CD4-positive, alpha-beta T cell treated with Interleukin-6 at 100 ng/mL for 8 hours (primary cell): ENCODE results near the gene ERAP2.
"Not testable (repeated sequence)": the region's sequence is repeated elsewhere in the genome, so short reads cannot be mapped to it uniquely, and the experiment has no call there.

Experiments used
- DNase-seq: peaks from one replicate; pipeline ENCODE4 v3.0.0-alpha.2; 2020; ENCODE audit warnings: mixed read lengths, low spot score

Gene ERAP2

GRCh38 chr5:96863114-96863513 is 13.2 kb upstream of the ERAP2 start:
- DNase-seq = no peak

GRCh38 chr5:96863949-96864584 is 12.2 kb upstream of the ERAP2 start:
- DNase-seq = no peak

DNA sequence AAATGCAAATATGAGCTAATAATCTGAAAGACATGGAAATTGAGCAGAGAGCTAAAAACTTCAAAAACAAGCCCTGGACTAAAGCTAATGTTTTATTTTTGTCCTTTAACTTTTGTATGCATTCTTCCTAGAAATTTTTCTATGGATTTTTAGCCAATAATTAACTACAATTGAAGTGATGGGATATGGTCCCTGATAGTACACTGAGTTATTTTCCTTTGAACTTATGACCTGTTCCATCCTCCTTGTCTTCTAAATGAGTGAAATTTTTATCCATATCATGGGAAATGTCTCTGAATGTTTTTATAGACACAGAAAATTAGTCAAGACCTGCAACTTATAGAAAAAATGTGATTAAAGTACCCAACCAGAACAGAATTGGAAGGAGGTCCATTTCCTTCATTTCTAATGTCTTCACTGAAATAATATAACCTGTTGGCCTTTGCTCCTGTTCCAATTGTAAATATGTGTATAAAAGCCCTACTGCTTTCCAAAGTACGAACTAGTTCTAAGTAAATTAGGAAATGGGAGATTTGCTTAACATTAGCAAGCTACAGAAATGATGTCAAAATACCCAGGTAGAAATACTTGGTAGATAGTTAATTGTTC is 11.3 kb upstream of the ERAP2 start:
- DNase-seq = no peak

- DNase-seq = peak; percentile 65
These were observed 7.5 kb upstream of the ERAP2 start for GRCh38 chr5:96868603-96869371.

- no peak for DNase-seq
These were observed 7.0 kb upstream of the ERAP2 start for GRCh38 chr5:96869372-96869641.

DNA sequence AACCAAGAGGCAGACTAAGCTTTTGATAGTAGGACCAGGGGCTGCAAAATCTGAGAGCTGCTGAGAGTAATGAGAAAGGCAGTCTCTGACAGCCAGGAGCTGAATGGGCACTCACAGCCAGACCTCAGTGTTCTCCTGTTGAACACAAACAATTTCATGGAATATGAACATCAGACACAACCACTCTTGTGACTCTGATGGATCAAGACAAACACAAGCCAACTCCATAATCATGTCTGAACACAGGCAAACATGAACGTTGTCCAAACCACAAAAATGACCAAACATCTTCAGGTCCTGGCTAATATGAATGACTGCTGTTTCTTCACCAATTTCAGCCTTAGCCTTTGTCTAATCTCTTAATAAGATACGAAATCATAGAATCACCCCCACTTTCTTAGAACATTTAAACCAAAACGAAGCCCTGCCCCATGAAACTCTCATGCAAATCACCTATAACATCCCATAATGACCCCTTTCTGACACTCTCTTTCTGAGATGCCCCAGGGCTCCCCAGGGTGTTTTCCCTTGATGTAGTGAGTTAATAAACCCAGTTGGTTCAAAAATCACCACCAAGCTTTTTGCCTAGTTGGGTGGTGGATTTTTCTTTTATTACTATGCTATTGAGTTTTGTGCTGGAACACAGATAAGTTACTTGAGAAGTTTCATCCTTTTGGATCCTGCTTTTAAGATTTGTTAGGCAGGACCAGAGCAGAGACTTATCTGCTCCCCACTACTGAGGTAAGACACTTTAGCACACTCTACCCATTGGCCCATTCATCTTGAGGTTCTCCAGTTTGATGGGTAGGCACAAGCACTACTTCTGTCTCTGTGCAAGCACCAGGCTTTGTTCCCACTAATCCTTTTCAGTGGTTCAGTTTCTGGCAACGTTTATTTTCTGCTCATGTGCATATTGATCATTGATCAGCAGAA is 5.9 kb upstream of the ERAP2 start:
- no peak for DNase-seq

GRCh38 chr5:96871027-96871399 is 5.3 kb upstream of the ERAP2 start:
- no peak for DNase-seq

GRCh38 chr5:96871686-96872085 is 4.6 kb upstream of the ERAP2 start:
- DNase-seq = no peak

DNA sequence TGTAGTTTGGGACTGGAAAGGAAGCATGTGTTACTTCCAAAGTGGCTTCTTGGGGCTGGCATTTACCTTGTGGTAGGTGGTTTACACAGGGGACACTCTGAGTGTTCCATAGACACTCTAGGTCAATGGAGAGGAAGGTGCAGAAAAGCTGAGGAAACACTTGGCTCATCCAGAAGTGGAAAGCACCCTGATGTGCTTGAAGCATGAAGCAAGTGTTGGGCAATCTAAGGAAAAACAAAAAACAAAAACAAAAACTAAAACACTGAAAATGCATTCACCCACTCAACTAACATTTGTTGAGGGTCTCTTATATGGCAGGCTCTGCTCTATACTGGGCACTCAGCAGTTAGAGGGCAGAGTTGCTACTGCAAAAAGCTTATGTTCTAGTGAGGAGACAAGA is 2.9 kb upstream of the ERAP2 start:
- DNase-seq = no peak

DNA sequence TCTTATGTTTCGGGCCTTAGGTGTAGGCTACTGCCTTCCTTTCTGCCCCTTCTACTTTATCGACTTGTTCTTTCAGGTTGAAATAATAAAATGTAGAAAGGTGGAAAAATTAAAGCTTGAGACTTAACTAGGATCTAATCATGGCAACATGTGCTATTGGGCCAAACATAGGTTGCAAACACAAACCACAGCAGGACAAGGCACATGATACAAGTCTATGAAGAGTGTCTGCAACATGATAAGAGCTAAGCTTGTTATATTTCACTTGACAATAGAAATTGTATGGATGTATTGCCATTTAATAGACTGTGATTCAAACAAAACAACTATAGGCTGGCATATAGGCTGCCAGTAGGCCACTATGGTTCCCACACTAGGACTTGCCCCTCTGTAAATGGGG is 1.7 kb upstream of the ERAP2 start:
- no peak for DNase-seq

- peak; percentile 30 for DNase-seq
These were observed 459 bp upstream of the ERAP2 start for GRCh38 chr5:96875791-96876291.

DNA sequence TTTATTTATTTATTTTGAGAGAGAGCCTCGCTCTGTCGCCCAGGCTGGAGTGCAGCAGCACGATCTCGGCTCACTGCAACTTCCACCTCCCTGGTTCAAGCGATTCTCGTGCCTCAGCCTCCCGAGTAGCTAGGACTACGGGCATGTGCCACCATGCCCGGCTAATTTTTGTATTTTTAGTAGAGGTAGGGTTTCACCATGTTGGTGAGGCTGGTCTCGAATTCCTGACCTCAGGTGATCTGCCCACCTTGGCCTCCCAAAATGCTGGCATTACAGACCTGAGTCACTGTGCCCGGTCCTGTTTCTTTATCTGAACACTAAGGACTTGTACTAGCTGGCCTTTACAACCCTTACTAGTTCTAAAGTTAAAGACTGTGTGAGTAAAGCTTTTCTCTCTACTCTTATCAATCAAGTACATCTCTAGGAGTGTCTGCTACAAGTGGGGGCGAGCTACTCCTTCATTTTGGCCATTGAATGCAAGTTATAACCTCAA is 723 bp downstream of the ERAP2 start:
- DNase-seq = not testable (repeated sequence)

DNA sequence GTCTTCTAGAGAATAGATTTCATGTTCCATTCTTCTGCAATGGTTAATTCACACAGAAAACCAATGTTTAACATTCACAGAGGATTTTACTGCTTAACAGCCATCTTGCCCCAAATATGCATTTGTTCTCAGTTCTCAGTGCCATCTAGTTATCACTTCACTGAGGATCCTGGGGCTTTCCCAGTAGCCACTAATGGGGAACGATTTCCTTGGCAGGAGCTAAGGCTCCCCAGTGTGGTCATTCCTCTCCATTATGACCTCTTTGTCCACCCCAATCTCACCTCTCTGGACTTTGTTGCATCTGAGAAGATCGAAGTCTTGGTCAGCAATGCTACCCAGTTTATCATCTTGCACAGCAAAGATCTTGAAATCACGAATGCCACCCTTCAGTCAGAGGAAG is 3.4 kb downstream of the ERAP2 start:
- no peak for DNase-seq

- no peak for DNase-seq
These were observed 4.3 kb downstream of the ERAP2 start for GRCh38 chr5:96880444-96881164.

- DNase-seq = no peak
These were observed 5.3 kb downstream of the ERAP2 start for GRCh38 chr5:96881511-96882115.

DNA sequence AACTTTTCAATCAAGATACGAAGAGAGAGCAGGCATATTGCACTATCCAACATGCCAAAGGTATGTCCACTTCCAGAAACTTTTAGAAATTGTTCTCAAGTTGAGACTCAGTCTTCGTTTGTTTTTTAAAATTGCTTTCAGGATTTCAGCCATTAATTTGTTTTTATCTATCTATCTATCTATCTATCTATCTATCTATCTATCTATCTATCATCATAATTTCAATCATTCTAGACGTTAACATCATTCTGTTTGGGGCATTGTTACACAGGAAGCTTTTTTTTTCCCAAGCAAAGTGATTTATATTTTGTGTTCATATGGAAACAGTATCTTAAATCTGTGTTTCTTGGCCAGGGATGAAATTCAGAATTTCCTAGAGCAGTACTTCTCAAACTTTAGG is 7.6 kb downstream of the ERAP2 start:
- no peak for DNase-seq

DNA sequence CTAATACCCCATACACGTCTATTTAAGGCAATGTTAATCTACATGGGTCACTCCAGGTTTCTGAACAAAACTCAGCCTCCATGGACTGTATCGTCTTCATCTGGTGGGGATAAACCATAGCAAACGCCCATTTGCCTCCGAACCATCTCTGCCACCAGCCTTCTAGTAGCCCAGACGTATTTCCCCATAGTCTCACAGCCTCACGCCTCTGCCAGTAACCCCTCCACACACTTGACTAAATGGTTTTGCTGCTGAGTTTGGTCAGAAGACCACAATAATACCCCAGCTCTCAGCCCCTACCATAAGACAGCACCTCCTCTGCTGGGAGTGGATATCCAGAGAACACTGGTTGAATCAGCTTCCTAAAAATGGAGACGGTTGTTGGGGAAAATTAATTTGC is 8.7 kb downstream of the ERAP2 start:
- no peak for DNase-seq

- peak; percentile 53 for DNase-seq
These were observed 9.4 kb downstream of the ERAP2 start for GRCh38 chr5:96885518-96886338.

DNA sequence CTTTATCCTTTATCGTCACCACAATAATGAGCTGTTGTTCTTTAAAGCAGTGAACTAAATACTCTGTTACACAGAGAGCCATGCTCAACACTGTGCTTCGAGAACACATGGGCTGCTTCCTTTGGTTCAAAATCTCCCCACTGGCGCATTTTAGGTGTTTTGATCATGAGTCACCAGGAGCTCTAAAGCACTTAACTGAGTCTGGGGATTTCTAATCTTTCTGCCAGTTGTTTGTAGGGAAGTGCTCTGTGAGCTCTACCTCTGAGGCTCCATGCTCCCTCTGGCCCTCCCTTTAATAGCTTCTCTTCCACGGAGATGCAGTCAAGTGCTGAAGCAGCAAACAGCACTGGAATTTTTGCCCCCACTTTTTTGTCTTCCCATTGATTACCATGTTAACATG is 17.0 kb downstream of the ERAP2 start:
- peak; percentile 31 for DNase-seq

DNA sequence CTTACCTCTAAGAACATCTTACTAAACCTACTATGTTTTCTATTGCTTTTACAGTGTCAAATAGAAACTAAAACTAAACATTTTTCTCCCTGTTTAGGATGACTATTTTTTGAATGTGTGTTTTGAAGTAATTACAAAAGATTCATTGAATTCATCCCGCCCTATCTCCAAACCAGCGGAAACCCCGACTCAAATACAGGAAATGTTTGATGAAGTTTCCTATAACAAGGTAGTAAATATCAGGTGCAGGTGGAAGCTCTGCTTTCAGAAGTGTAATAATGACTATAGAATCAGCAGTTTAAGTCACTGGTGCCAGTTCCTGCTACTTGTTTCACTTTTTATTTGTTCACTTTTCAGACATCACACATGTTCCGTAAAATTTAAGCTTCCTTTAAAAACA is 20.0 kb downstream of the ERAP2 start:
- DNase-seq = peak; percentile 67
